Esophagus muscularis mucosa (tissue), 3 donors: ENCODE results near the gene PLA2G4C.

Experiments used
- CTCF ChIP-seq, 3 experiments: fragments of 200-600 bp in 2 of 3; fragments of 450-650 bp in 1 of 3; sonication (generic) in 2 of 3; IDR thresholded peaks; one replicate each; pipeline ENCODE4 v1.5.1; 2017 to 2019; ENCODE audit warnings: antibody characterized with exemption in 3 of 3, mild to moderate bottlenecking in 2 of 3, moderate library complexity in 1 of 3
- EP300 ChIP-seq: sonication (generic); formaldehyde crosslinking; IDR thresholded peaks from one replicate; pipeline ENCODE4 v1.6.1; 2017; ENCODE audit warnings: antibody characterized with exemption

GRCh38 chr19:48060381-48060780, 50.2 kb downstream of the PLA2G4C start:
- TF ChIP-seq CTCF (IDR thresholded peaks at IDR 0.05): no peak
- no peak for TF ChIP-seq EP300
